ENCODE results near the gene ORC4.
"Not testable (repeated sequence)": the region's sequence is repeated elsewhere in the genome, so short reads cannot be mapped to it uniquely, and the experiment has no call there.

Gene ORC4

GRCh38 chr2:148014616-148015015 is 5.9 kb downstream of the ORC4 start:
- no peak for DNase-seq (ENCODE audit: low spot score)

- DNase-seq (ENCODE audit: low spot score): no peak
Measured at GRCh38 chr2:148013876-148014275, 6.7 kb downstream of the ORC4 start.

- not testable (repeated sequence) for DNase-seq (ENCODE audit: low spot score)
Measured at GRCh38 chr2:148008411-148008810, 12.1 kb downstream of the ORC4 start.

- DNase-seq (ENCODE audit: low spot score): no peak
Measured at GRCh38 chr2:148007219-148007900, 13.2 kb downstream of the ORC4 start.

GRCh38 chr2:148006249-148007007 is 14.1 kb downstream of the ORC4 start:
- no peak for DNase-seq (ENCODE audit: low spot score)

- not testable (repeated sequence) for DNase-seq (ENCODE audit: low spot score)
Measured at GRCh38 chr2:148002420-148002819, 18.1 kb downstream of the ORC4 start.

- no peak for DNase-seq (ENCODE audit: low spot score)
Measured at GRCh38 chr2:148000095-148000494, 20.4 kb downstream of the ORC4 start.

GRCh38 chr2:147999126-147999525 is 21.4 kb downstream of the ORC4 start:
- no peak for DNase-seq (ENCODE audit: low spot score)

GRCh38 chr2:147998203-147998602 is 22.3 kb downstream of the ORC4 start:
- DNase-seq (ENCODE audit: low spot score): no peak

- DNase-seq (ENCODE audit: low spot score): no peak
Measured at GRCh38 chr2:147996828-147997227, 23.7 kb downstream of the ORC4 start.

GRCh38 chr2:147994965-147995364 is 25.6 kb downstream of the ORC4 start:
- not testable (repeated sequence) for DNase-seq (ENCODE audit: low spot score)

GRCh38 chr2:147989809-147990403 is 30.6 kb downstream of the ORC4 start:
- peak; percentile 74 for DNase-seq (ENCODE audit: low spot score)

- no peak for DNase-seq (ENCODE audit: low spot score)
Measured at GRCh38 chr2:147989102-147989501, 31.4 kb downstream of the ORC4 start.

GRCh38 chr2:147980940-147981528 is 39.5 kb downstream of the ORC4 start:
- DNase-seq (ENCODE audit: low spot score): no peak

GRCh38 chr2:147977679-147978078 is 42.9 kb downstream of the ORC4 start:
- no peak for DNase-seq (ENCODE audit: low spot score)

GRCh38 chr2:147976102-147976501 is 44.4 kb downstream of the ORC4 start:
- DNase-seq (ENCODE audit: low spot score): no peak

GRCh38 chr2:147968571-147968970 is 52.0 kb downstream of the ORC4 start:
- no peak for DNase-seq (ENCODE audit: low spot score)

- no peak for DNase-seq (ENCODE audit: low spot score)
Measured at GRCh38 chr2:147952118-147952517, 68.4 kb downstream of the ORC4 start.

GRCh38 chr2:147945660-147946059 is 74.9 kb downstream of the ORC4 start:
- peak; percentile 15 for DNase-seq (ENCODE audit: low spot score)

GRCh38 chr2:147939313-147939712 is 81.2 kb downstream of the ORC4 start:
- DNase-seq (ENCODE audit: low spot score): no peak

- DNase-seq (ENCODE audit: low spot score): peak; percentile 68
Measured at GRCh38 chr2:147937744-147938349, 82.7 kb downstream of the ORC4 start.

- DNase-seq (ENCODE audit: low spot score): no peak
Measured at GRCh38 chr2:147934881-147935620, 85.5 kb downstream of the ORC4 start.
